Fibroblast of lung (primary cell): Measurements from ENCODE around the gene ANO6. TPM values are rescaled to one million over a fixed set of nuclear protein-coding genes. Genes with fewer than 3 reads are reported as not detected.
A peak's percentile ranks its signal among the peaks of the same experiment; 100 is the strongest.

Source experiments
- DNase-seq, 2 donors: peaks; one replicate each; pipeline versions ENCODE4 v3.0.0 to v3.0.0-alpha.2; 2010; ENCODE audit warnings: low read depth in 2 of 2
- H2AFZ ChIP-seq: 2 replicates; pipeline ENCODE4 v1.5.1; 2012; ENCODE audit warnings: low read length, control low read depth, inconsistent platforms
- H3K27ac ChIP-seq: 2 replicates; pipeline ENCODE4 v1.5.1; 2011; ENCODE audit warnings: low read length, control low read depth; ENCODE audit not compliant: insufficient read depth
- H3K27me3 ChIP-seq: 2 replicates; pipeline ENCODE4 v1.5.1; 2011; ENCODE audit warnings: mild to moderate bottlenecking, low read length; ENCODE audit not compliant: control insufficient read depth, insufficient read depth
- H3K36me3 ChIP-seq: 2 replicates; pipeline ENCODE4 v1.5.1; 2011; ENCODE audit warnings: low read length; ENCODE audit not compliant: control insufficient read depth, insufficient read depth
- H3K4me1 ChIP-seq: 2 replicates; pipeline ENCODE4 v1.5.1; 2011; ENCODE audit warnings: low read length; ENCODE audit not compliant: control insufficient read depth, insufficient read depth; ENCODE audit errors: extremely low read depth
- H3K4me2 ChIP-seq: 2 replicates; pipeline ENCODE4 v1.5.1; 2011; ENCODE audit warnings: low read length, control low read depth; ENCODE audit not compliant: insufficient read depth; ENCODE audit errors: extremely low read depth
- H3K4me3 ChIP-seq, 4 experiments: fragments of 200-600 bp in 1 of 4; sonication (generic) in 1 of 4; replicated peaks in 1 of 4; 2 replicates each; pipeline ENCODE4 v1.5.1; 2011 to 2016; ENCODE audit warnings: low read length in 4 of 4, low read depth in 3 of 4, mild to moderate bottlenecking in 3 of 4, control low read depth in 2 of 4, inconsistent platforms in 1 of 4, mixed read lengths in 1 of 4; ENCODE audit not compliant: insufficient read depth in 1 of 4; ENCODE audit errors: control extremely low read depth in 1 of 4
- H3K79me2 ChIP-seq: 2 replicates; pipeline ENCODE4 v1.5.1; 2012; ENCODE audit warnings: mild to moderate bottlenecking, low read length, inconsistent platforms; ENCODE audit not compliant: control insufficient read depth, insufficient read depth
- H3K9ac ChIP-seq: 2 replicates; pipeline ENCODE4 v1.5.1; 2011; ENCODE audit warnings: mild to moderate bottlenecking, low read length, control low read depth; ENCODE audit not compliant: insufficient read depth
- H3K9me3 ChIP-seq: 2 replicates; pipeline ENCODE4 v1.5.1; 2012; ENCODE audit warnings: low read depth, low read length; ENCODE audit not compliant: control insufficient read depth, insufficient read depth
- H4K20me1 ChIP-seq: 2 replicates; pipeline ENCODE4 v1.5.1; 2011; ENCODE audit warnings: low read length; ENCODE audit not compliant: control insufficient read depth, insufficient read depth; ENCODE audit errors: extremely low read depth
- CTCF ChIP-seq, 2 donors: IDR thresholded peaks in 1 of 2; conservative IDR thresholded peaks in 1 of 2; 1 replicate in 1 of 2; 2 replicates in 1 of 2; pipeline ENCODE4 v1.5.1; 2011 to 2012; ENCODE audit warnings: low read length in 2 of 2, control low read depth in 1 of 2, inconsistent platforms in 1 of 2, low read depth in 1 of 2, mild to moderate bottlenecking in 1 of 2
- EZH2 ChIP-seq: IDR thresholded peaks from 2 replicates; pipeline ENCODE4 v1.5.1; 2012; ENCODE audit warnings: low read length, control low read depth, mild to moderate bottlenecking; ENCODE audit errors: missing control alignments
- polyA plus RNA-seq, 2 donors: library from polyadenylated mRNA; depleted of rRNA in 1 of 2; stranded (reverse) in 1 of 2; unstranded in 1 of 2; fragments of >200 nt; gene quantifications; 2 replicates each; pipeline ENCODE4 v1.2.1, GENCODE V29; 2011 to 2012; ENCODE audit warnings: missing spikeins in 1 of 2
- total RNA-seq: library from RNA; depleted of rRNA; stranded (reverse); fragments of >200 nt; gene quantifications from 2 replicates; pipeline ENCODE4 v1.2.1, GENCODE V29; 2014

Gene ANO6
- total and polyA plus RNA-seq, 2 donors (not counting 1 experiment from before 2014, with no cell fraction given): 59.1 to 69.1 TPM

GRCh38 chr12:45291518-45291917 is 75.6 kb downstream of the ANO6 start:
- no peak for DNase-seq
- H3K27ac ChIP-seq: no peak overlapping the region
- no peaks in the 10 kb centered on the region for H3K27me3 ChIP-seq
- no peaks in the 10 kb centered on the region for H4K20me1 ChIP-seq
- no peaks in the 10 kb centered on the region for H3K36me3 ChIP-seq
- TF ChIP-seq CTCF (conservative IDR thresholded peaks at IDR 0.05 in 1 of 2, IDR thresholded peaks at IDR 0.05 in 1 of 2; ENCODE audit: low read depth in 1 of 2, low read length in 2 of 2): no peak
- no peak for TF ChIP-seq EZH2
- no peak overlapping the region for H3K4me2 ChIP-seq
- H2AFZ ChIP-seq: no peak overlapping the region
- H3K79me2 ChIP-seq: peaks cover 5% of the 10 kb centered on the region
- H3K9ac ChIP-seq: no peak overlapping the region
- H3K9me3 ChIP-seq: no peaks in the 10 kb centered on the region
- peaks cover 5% of the 10 kb centered on the region for H3K4me1 ChIP-seq
- H3K4me3 ChIP-seq: no peak overlapping the region

GRCh38 chr12:45292486-45293195 is 76.7 kb downstream of the ANO6 start:
- Histone ChIP-seq H3K27ac (no peak overlapping the region), H3K36me3 (no peaks in the 10 kb centered on the region), H4K20me1 (no peaks in the 10 kb centered on the region), H3K4me1 (peaks cover 5% of the 10 kb centered on the region), H2AFZ (no peak overlapping the region), H3K79me2 (peaks cover 1% of the 10 kb centered on the region), H3K4me2 (no peak overlapping the region), H3K4me3 (no peak overlapping the region), H3K9me3 (no peaks in the 10 kb centered on the region), H3K9ac (no peak overlapping the region), H3K27me3 (no peaks in the 10 kb centered on the region)
- peak in 1 of 2 donors; percentile 80 for DNase-seq
- TF ChIP-seq EZH2: no peak

- H3K79me2 ChIP-seq: peaks cover 1% of the 10 kb centered on the region
- no peak overlapping the region for H3K4me3 ChIP-seq
Observed at GRCh38 chr12:45294906-45295305, 79.0 kb downstream of the ANO6 start.

More at GRCh38 chr12:45294906-45295305, 79.0 kb downstream of the ANO6 start:
- no peak overlapping the region for H3K27ac ChIP-seq
- H3K27me3 ChIP-seq: no peaks in the 10 kb centered on the region
- no peak overlapping the region for H3K9ac ChIP-seq
- DNase-seq: no peak
- H3K4me2 ChIP-seq: no peak overlapping the region
- no peaks in the 10 kb centered on the region for H3K9me3 ChIP-seq
- peaks cover 8% of the 10 kb centered on the region for H3K4me1 ChIP-seq
- no peaks in the 10 kb centered on the region for H3K36me3 ChIP-seq
- H4K20me1 ChIP-seq: no peaks in the 10 kb centered on the region
- H2AFZ ChIP-seq: no peak overlapping the region
- TF ChIP-seq EZH2: no peak
- TF ChIP-seq CTCF (conservative IDR thresholded peaks at IDR 0.05 in 1 of 2, IDR thresholded peaks at IDR 0.05 in 1 of 2; ENCODE audit: low read depth in 1 of 2, low read length in 2 of 2): no peak
